GM12878 (cell line): Measurements from ENCODE around the gene PCSK1N. TPM values are rescaled to one million over a fixed set of nuclear protein-coding genes. Genes with fewer than 3 reads are reported as not detected.

Experiments used
- ATF3 ChIP-seq: IDR thresholded peaks from 2 replicates; pipeline ENCODE4 v1.6.1; 2011; ENCODE audit warnings: low read depth, mild to moderate bottlenecking, low read length, moderate library complexity, borderline replicate concordance; ENCODE audit errors: extremely low read depth
- BHLHE40 ChIP-seq, 2 experiments: fragments of 450-650 bp in 1 of 2; IDR thresholded peaks; 2 replicates each; pipeline ENCODE4 v1.6.1; 2011 to 2017; ENCODE audit warnings: low read depth in 2 of 2, borderline replicate concordance in 1 of 2, improper control_type of control experiment in 1 of 2, low read length in 1 of 2, mild to moderate bottlenecking in 1 of 2
- BRCA1 ChIP-seq: IDR thresholded peaks from 2 replicates; pipeline ENCODE4 v1.6.1; 2011; ENCODE audit warnings: low read depth, low read length, improper control_type of control experiment
- E2F8 ChIP-seq: fragments of 450-650 bp; IDR thresholded peaks from 2 replicates; pipeline ENCODE4 v1.6.1; 2018; ENCODE audit warnings: mild to moderate bottlenecking, low read depth, moderate library complexity; ENCODE audit not compliant: partially characterized antibody
- EED ChIP-seq: sonication (generic); IDR thresholded peaks from 2 replicates; pipeline ENCODE4 v1.6.1; 2016; ENCODE audit warnings: antibody characterized with exemption, low read depth
- HCFC1 ChIP-seq: fragments of 150-350 bp; IDR thresholded peaks from 2 replicates; pipeline ENCODE4 v1.6.1; 2014; ENCODE audit warnings: low read length
- HDAC2 ChIP-seq: fragments of 200-600 bp; sonication (generic); IDR thresholded peaks from 2 replicates; pipeline ENCODE4 v1.6.1; 2017
- HDGF ChIP-seq: fragments of 450-650 bp; IDR thresholded peaks from 2 replicates; pipeline ENCODE4 v1.6.1; 2016; ENCODE audit warnings: antibody characterized with exemption
- IKZF2 ChIP-seq, 2 experiments: fragments of 450-650 bp; IDR thresholded peaks; 2 replicates each; pipeline ENCODE4 v1.6.1; 2017; ENCODE audit warnings: mild to moderate bottlenecking in 2 of 2, moderate library complexity in 2 of 2
- MXI1 ChIP-seq: fragments of 150-350 bp; IDR thresholded peaks from 2 replicates; pipeline ENCODE4 v1.6.1; 2011; ENCODE audit warnings: low read depth, mild to moderate bottlenecking, inconsistent platforms, low read length, improper control_type of control experiment
- NR2C2 ChIP-seq: IDR thresholded peaks from 2 replicates; pipeline ENCODE4 v1.6.1; 2011; ENCODE audit warnings: borderline replicate concordance, low read depth; ENCODE audit not compliant: control insufficient read depth, insufficient read length
- PAX5 ChIP-seq: IDR thresholded peaks from 2 replicates; pipeline ENCODE4 v1.6.1; 2011; ENCODE audit warnings: low read depth, low read length, borderline replicate concordance
- POLR2AphosphoS5 ChIP-seq: IDR thresholded peaks from 2 replicates; pipeline ENCODE4 v1.6.1; 2011; ENCODE audit warnings: mild to moderate bottlenecking, low read length, inconsistent platforms
- RB1 ChIP-seq: fragments of 450-650 bp; formaldehyde crosslinking; IDR thresholded peaks from 2 replicates; pipeline ENCODE4 v1.6.1; 2017; ENCODE audit warnings: mild to moderate bottlenecking, borderline replicate concordance
- RELA ChIP-seq: fragments of 450-650 bp; IDR thresholded peaks from 2 replicates; pipeline ENCODE4 v1.8.0; 2014; ENCODE audit warnings: borderline replicate concordance; ENCODE audit not compliant: partially characterized antibody
- RFX5 ChIP-seq: IDR thresholded peaks from 2 replicates; pipeline ENCODE4 v1.6.1; 2011; ENCODE audit warnings: low read depth, low read length, improper control_type of control experiment
- SIN3A ChIP-seq: IDR thresholded peaks from 2 replicates; pipeline ENCODE4 v1.6.1; 2012; ENCODE audit warnings: low read depth, low read length, improper control_type of control experiment
- SP1 ChIP-seq: IDR thresholded peaks from one replicate; pipeline ENCODE4 v1.6.1; 2011; ENCODE audit warnings: low read depth, low read length
- ZNF207 ChIP-seq: fragments of 450-650 bp; IDR thresholded peaks from 2 replicates; pipeline ENCODE4 v1.6.1; 2014; ENCODE audit warnings: antibody characterized with exemption, mild to moderate bottlenecking, borderline replicate concordance
- polyA plus RNA-seq, 11 experiments: library from polyadenylated mRNA; depleted of rRNA in 4 of 11; unstranded in 6 of 11; stranded (reverse) in 5 of 11; fragments of >200 nt; fragmentation: Nextera tagmentation in 4 of 11; fragmentation: Illumina TruSeq in 1 of 11; extraction: Ambion mirVana in 4 of 11; extraction: Trizol in 1 of 11; gene quantifications; 1 replicate in 1 of 11; 2 replicates in 10 of 11; pipeline versions ENCODE4 v1.2.1 to v1.2.3, GENCODE V29; 2011 to 2016; ENCODE audit warnings: inconsistent platforms in 2 of 11, missing spikeins in 2 of 11, low read depth in 1 of 11
- total RNA-seq, 4 experiments: library from RNA; depleted of rRNA in 3 of 4; stranded (reverse); fragments of >200 nt in 3 of 4; fragmentation: Illumina TruSeq in 1 of 4; extraction: Trizol in 1 of 4; gene quantifications; 2 replicates each; pipeline versions ENCODE4 v1.2.1 to v1.2.3, GENCODE V29; 2013 to 2021
- TF ChIP-seq, protein P1 (sequence below): fragments of 450-650 bp; conservative IDR thresholded peaks from 2 replicates; pipeline ENCODE4 v1.6.1; 2017; ENCODE audit warnings: mild to moderate bottlenecking, moderate library complexity
- TF ChIP-seq, protein P2 (sequence below): fragments of 450-650 bp; IDR thresholded peaks from 2 replicates; pipeline ENCODE4 v1.6.1; 2016; ENCODE audit warnings: mild to moderate bottlenecking, moderate library complexity, borderline replicate concordance

Gene PCSK1N
- total and polyA plus RNA-seq, 10 of the 15 experiments (the other 5 are each of a cell fraction or from before 2014, with no cell fraction given), result 0.19 TPM; not detected in 9

GRCh38 chrX:48801280-48802088, 33.9 kb downstream of the PCSK1N start, which contains the start of gene HDAC6 (continued):
- TF ChIP-seq, protein P1, sequence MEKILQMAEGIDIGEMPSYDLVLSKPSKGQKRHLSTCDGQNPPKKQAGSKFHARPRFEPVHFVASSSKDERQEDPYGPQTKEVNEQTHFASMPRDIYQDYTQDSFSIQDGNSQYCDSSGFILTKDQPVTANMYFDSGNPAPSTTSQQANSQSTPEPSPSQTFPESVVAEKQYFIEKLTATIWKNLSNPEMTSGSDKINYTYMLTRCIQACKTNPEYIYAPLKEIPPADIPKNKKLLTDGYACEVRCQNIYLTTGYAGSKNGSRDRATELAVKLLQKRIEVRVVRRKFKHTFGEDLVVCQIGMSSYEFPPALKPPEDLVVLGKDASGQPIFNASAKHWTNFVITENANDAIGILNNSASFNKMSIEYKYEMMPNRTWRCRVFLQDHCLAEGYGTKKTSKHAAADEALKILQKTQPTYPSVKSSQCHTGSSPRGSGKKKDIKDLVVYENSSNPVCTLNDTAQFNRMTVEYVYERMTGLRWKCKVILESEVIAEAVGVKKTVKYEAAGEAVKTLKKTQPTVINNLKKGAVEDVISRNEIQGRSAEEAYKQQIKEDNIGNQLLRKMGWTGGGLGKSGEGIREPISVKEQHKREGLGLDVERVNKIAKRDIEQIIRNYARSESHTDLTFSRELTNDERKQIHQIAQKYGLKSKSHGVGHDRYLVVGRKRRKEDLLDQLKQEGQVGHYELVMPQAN, result peak; percentile 56; the same call in 1 of the 2 replicates
- TF ChIP-seq RFX5 (peak; percentile 67), EED (no peak), HDGF (peak; percentile 98), BRCA1 (peak; percentile 77), PAX5 (no peak), SIN3A (peak; percentile 67; the same call in 1 of the 2 replicates), RB1 (peak; percentile 99), ATF3 (peak; percentile 41; the same call in 1 of the 2 replicates), NR2C2 (no peak), IKZF2 (IDR thresholded peaks at IDR 0.05) (0 out of 4 replicates have a peak, but pooled peaks of 1 of the 2 experiments have one; percentile 33), BHLHE40 (IDR thresholded peaks at IDR 0.05; ENCODE audit: borderline replicate concordance in 1 of 2, low read depth in 2 of 2, low read length in 1 of 2) (peak; percentile 27 to 85; a peak in 3 of 4 replicates), RELA (peak; percentile 58), HDAC2 (no peak), POLR2AphosphoS5 (peak; percentile 65), ZNF207 (peak; percentile 75; the same call in 1 of the 2 replicates), SP1 (peak; percentile 79), E2F8 (peak; percentile 96), HCFC1 (peak; percentile 52), MXI1 (0 out of 2 replicates have a peak, but pooled peaks have one; percentile 49)
- TF ChIP-seq, protein P2, sequence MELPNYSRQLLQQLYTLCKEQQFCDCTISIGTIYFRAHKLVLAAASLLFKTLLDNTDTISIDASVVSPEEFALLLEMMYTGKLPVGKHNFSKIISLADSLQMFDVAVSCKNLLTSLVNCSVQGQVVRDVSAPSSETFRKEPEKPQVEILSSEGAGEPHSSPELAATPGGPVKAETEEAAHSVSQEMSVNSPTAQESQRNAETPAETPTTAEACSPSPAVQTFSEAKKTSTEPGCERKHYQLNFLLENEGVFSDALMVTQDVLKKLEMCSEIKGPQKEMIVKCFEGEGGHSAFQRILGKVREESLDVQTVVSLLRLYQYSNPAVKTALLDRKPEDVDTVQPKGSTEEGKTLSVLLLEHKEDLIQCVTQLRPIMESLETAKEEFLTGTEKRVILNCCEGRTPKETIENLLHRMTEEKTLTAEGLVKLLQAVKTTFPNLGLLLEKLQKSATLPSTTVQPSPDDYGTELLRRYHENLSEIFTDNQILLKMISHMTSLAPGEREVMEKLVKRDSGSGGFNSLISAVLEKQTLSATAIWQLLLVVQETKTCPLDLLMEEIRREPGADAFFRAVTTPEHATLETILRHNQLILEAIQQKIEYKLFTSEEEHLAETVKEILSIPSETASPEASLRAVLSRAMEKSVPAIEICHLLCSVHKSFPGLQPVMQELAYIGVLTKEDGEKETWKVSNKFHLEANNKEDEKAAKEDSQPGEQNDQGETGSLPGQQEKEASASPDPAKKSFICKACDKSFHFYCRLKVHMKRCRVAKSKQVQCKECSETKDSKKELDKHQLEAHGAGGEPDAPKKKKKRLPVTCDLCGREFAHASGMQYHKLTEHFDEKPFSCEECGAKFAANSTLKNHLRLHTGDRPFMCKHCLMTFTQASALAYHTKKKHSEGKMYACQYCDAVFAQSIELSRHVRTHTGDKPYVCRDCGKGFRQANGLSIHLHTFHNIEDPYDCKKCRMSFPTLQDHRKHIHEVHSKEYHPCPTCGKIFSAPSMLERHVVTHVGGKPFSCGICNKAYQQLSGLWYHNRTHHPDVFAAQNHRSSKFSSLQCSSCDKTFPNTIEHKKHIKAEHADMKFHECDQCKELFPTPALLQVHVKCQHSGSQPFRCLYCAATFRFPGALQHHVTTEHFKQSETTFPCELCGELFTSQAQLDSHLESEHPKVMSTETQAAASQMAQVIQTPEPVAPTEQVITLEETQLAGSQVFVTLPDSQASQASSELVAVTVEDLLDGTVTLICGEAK, result peak; percentile 24; the same call in 1 of the 2 replicates
